Epithelial cell of proximal tubule (primary cell): Measurements from ENCODE around the gene EIF2AK3. TPM values are rescaled to one million over a fixed set of nuclear protein-coding genes. Genes with fewer than 3 reads are reported as not detected.
"Not testable (repeated sequence)": the region's sequence is repeated elsewhere in the genome, so short reads cannot be mapped to it uniquely, and the experiment has no call there.

Experiments
- DNase-seq: peaks from one replicate; pipeline ENCODE4 v3.0.0-alpha.2; 2011; ENCODE audit warnings: low read depth
- H3K4me3 ChIP-seq: 2 replicates; pipeline ENCODE4 v1.5.1; 2011; ENCODE audit warnings: low read depth, mild to moderate bottlenecking, low read length
- total RNA-seq: library from RNA; depleted of rRNA; stranded (reverse); fragments of >200 nt; gene quantifications from 2 replicates; pipeline ENCODE4 v1.2.3, GENCODE V29; 2015
- TF ChIP-seq, protein P1 (sequence below): conservative IDR thresholded peaks from 2 replicates; pipeline ENCODE4 v1.5.1; 2012; ENCODE audit warnings: low read depth, mild to moderate bottlenecking, low read length

EIF2AK3 gene
- total RNA-seq, 1 donor from 2014 or later: 12.3 TPM

DNA sequence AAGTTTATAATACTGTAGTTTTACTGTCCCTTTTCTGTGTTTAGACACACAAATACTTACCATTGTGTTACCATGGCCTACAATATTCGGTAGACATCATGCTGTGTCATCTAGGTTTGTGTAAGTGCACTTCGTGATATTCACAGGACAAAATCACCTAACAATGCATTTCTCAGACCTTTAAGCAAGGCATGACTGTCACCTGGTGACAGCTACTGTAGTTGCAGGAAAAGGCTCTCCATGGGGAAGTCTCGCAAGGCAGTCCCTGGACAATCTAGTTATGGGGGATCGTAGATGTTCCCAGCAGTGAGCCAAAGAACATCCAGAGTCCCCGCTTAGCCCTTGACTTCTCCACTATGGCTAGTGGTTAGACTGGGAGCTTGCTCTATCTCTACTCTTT lies 73.1 kb downstream of the EIF2AK3 start:
- no peak for DNase-seq
- H3K4me3 ChIP-seq: no peak overlapping the region
- TF ChIP-seq, protein P1, sequence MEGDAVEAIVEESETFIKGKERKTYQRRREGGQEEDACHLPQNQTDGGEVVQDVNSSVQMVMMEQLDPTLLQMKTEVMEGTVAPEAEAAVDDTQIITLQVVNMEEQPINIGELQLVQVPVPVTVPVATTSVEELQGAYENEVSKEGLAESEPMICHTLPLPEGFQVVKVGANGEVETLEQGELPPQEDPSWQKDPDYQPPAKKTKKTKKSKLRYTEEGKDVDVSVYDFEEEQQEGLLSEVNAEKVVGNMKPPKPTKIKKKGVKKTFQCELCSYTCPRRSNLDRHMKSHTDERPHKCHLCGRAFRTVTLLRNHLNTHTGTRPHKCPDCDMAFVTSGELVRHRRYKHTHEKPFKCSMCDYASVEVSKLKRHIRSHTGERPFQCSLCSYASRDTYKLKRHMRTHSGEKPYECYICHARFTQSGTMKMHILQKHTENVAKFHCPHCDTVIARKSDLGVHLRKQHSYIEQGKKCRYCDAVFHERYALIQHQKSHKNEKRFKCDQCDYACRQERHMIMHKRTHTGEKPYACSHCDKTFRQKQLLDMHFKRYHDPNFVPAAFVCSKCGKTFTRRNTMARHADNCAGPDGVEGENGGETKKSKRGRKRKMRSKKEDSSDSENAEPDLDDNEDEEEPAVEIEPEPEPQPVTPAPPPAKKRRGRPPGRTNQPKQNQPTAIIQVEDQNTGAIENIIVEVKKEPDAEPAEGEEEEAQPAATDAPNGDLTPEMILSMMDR: peak; percentile 66

DNA sequence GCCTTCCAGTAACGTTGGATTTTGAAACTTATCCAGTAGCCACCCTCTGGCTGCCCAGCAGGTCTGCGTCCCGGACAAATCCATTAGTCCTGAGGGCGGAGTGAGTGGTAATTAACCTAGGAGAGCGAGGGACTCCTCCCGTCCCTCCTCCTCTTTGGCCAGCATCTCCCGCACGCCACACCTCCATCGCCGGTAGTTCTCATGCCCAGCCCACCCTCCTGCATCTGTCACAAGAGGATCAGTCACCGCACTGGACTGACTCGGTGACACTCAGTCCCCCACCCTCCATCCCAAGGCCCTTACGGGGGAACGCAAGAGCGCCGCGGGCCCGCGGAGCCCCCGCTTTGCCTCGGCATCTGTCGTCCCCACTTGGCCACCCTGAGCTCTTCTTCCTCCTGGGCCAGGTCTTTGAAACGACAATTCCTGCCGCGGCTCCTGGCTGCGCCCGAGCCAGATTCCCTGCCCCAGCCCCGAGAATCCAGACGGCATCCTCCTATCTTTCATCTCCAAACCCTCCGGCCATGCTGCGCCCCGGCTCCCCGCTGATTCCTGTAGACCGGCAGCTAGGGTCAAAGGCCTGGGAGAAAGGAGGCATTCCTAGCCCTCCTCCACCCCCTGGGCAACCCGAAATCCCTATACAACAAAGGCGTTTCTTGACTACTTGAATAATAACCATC lies 77.5 kb downstream of the EIF2AK3 start:
- DNase-seq: no peak
- TF ChIP-seq, protein P1: no peak
- H3K4me3 ChIP-seq: peak overlapping the region; percentile 40

DNA sequence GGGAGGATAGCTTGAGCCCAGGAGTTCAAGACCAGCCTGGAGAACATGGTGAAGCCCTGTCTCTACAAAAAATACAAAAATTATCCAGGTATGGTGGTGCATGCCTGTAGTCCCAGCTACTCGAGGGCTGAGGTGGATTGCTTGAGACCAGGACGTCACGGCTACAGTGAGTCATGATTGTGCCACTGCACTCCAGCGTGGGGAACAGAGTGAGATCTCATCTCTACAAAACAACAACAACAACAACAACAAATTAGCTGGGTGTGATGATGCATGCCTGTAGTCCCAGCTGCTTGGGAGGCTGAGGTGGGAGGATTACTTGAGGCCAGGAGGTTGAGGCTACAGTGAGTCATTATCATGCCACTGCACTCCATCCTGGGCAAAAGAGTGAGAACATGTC lies 81.0 kb downstream of the EIF2AK3 start:
- DNase-seq, H3K4me3 ChIP-seq: not testable (repeated sequence)

GRCh38 chr2:88545118-88545517 lies 82.1 kb downstream of the EIF2AK3 start:
- TF ChIP-seq, protein P1: no peak
- H3K4me3 ChIP-seq: no peak overlapping the region
- DNase-seq: no peak

DNA sequence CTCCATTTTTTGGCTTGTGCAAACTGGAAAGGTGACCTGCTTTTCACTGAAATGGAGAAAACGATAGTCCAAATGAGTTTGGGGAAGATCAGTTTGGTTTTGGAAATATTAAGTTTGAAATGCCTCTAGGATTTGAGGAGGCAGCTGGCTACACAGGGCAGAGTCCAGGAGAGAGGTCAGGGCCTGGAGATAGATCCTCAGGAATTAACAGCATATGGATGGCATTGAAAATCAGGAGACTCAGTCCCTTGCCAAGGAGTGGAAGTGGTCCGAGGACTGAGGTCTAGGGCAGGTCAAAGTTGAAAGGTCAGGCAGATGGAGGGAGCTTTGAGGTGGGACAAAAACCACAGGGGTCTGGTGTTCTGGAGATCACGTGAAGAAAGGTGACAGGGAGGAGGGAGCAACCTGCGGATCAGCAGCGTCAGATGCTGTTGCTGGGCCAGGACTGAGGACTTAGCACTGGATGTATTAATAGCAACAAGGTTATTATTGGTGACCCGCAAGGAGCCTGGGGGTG lies 83.7 kb downstream of the EIF2AK3 start:
- DNase-seq: no peak
- no peak overlapping the region for H3K4me3 ChIP-seq
- TF ChIP-seq, protein P1: no peak

DNA sequence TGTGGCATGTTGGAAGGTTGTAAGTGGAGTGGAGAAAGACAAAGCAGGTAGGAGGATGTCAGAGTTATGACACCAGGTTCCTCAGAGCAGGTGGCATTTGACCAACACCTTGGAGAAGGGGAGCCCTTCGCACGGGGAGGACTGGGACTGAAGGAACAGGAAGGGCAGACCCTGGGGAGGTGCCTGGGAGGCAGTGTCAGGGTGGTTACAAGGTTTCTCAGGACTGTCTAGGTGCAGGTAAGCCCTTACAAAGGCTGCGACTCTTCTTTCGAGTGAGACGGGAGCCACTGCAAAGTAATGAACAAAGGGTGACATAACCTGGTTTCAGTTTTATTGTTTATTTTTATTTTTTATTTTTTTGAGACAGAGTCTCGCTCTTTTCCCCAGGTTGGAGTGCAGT lies 84.6 kb downstream of the EIF2AK3 start:
- TF ChIP-seq, protein P1: no peak
- DNase-seq: no peak
- H3K4me3 ChIP-seq: no peak overlapping the region

- no peak overlapping the region for H3K4me3 ChIP-seq
- TF ChIP-seq, protein P1: no peak
- peak; percentile 81 for DNase-seq
Observed at GRCh38 chr2:88540346-88540745, 86.9 kb downstream of the EIF2AK3 start.
